CD4-positive, alpha-beta T cell treated with Interleukin-2 at 100 ng/mL for 4 hours (primary cell): ENCODE data around the gene ANO3.

Experiments used
- DNase-seq: peaks from one replicate; pipeline ENCODE4 v3.0.0-alpha.2; 2020; ENCODE audit warnings: low spot score

ANO3 gene

GRCh38 chr11:26493616-26494015, 161.7 kb downstream of the ANO3 start:
- no peak for DNase-seq

GRCh38 chr11:26507229-26507628, 175.3 kb downstream of the ANO3 start:
- no peak for DNase-seq

- no peak for DNase-seq
Observed at GRCh38 chr11:26510164-26510563, 178.2 kb downstream of the ANO3 start.

GRCh38 chr11:26510756-26511155, 178.8 kb downstream of the ANO3 start:
- no peak for DNase-seq

- no peak for DNase-seq
Observed at GRCh38 chr11:26512196-26512595, 180.3 kb downstream of the ANO3 start.

GRCh38 chr11:26519469-26519868, 187.5 kb downstream of the ANO3 start:
- DNase-seq, result no peak

- DNase-seq, result no peak
Observed at GRCh38 chr11:26522912-26523610, 191.1 kb downstream of the ANO3 start.

- DNase-seq, result no peak
Observed at GRCh38 chr11:26527685-26528084, 195.8 kb downstream of the ANO3 start.

GRCh38 chr11:26537341-26537740, 205.4 kb downstream of the ANO3 start:
- DNase-seq, result no peak

- DNase-seq, result no peak
Observed at GRCh38 chr11:26539517-26539916, 207.6 kb downstream of the ANO3 start.

- no peak for DNase-seq
Observed at GRCh38 chr11:26541870-26542269, 209.9 kb downstream of the ANO3 start.

- DNase-seq, result no peak
Observed at GRCh38 chr11:26549176-26549575, 217.2 kb downstream of the ANO3 start.

- DNase-seq, result no peak
Observed at GRCh38 chr11:26550022-26550421, 218.1 kb downstream of the ANO3 start.

GRCh38 chr11:26551186-26551801, 219.4 kb downstream of the ANO3 start:
- no peak for DNase-seq

GRCh38 chr11:26553182-26553581, 221.3 kb downstream of the ANO3 start:
- DNase-seq, result no peak

GRCh38 chr11:26554455-26554854, 222.5 kb downstream of the ANO3 start:
- no peak for DNase-seq

- no peak for DNase-seq
Observed at GRCh38 chr11:26556582-26556981, 224.7 kb downstream of the ANO3 start.

- no peak for DNase-seq
Observed at GRCh38 chr11:26557666-26558065, 225.7 kb downstream of the ANO3 start.

- DNase-seq, result no peak
Observed at GRCh38 chr11:26558190-26558589, 226.3 kb downstream of the ANO3 start.

- DNase-seq, result no peak
Observed at GRCh38 chr11:26569646-26570045, 237.7 kb downstream of the ANO3 start.

GRCh38 chr11:26571861-26572654, 240.1 kb downstream of the ANO3 start, which contains the start of gene MUC15:
TSS of gene MUC15 (minus strand) at chr11:26572263. CDS start at chr11:26567094, 5,169 bp downstream.
- no peak for DNase-seq

- DNase-seq, result no peak
Observed at GRCh38 chr11:26572770-26573402, 241.0 kb downstream of the ANO3 start.

- DNase-seq, result no peak
Observed at GRCh38 chr11:26573896-26574295, 242.0 kb downstream of the ANO3 start.
